Stimulated activated CD4-positive, alpha-beta T cell treated with anti-CD3 and anti-CD28 coated beads, Interleukin-4, amount 100 ng/mL, for 24 hours (primary cell): ENCODE results near the gene JAKMIP2.
"Not testable (repeated sequence)": the region's sequence is repeated elsewhere in the genome, so short reads cannot be mapped to it uniquely, and the experiment has no call there.

ENCODE experiments used
- DNase-seq: peaks from one replicate; pipeline ENCODE4 v3.0.0-alpha.2; 2020

JAKMIP2 gene

DNA sequence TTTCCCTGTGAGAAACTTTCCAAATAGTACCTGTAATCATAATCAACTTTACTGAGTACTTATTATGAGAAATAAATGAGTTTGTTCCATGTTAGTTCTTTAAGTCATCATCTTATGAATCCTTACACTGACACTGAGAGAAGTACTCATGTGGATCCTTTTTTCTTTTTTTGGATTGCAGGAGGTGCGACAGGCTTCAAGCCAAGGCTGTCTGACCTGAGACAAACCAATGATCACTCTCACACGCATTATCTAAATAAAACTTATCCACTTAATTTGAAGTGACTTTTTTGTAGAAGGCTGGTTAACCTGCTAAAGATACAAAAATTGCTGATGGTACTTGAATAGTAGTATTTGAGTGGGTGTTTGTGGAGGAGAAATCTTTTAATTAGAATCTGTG is 39.5 kb downstream of the JAKMIP2 start:
- DNase-seq = no peak

DNA sequence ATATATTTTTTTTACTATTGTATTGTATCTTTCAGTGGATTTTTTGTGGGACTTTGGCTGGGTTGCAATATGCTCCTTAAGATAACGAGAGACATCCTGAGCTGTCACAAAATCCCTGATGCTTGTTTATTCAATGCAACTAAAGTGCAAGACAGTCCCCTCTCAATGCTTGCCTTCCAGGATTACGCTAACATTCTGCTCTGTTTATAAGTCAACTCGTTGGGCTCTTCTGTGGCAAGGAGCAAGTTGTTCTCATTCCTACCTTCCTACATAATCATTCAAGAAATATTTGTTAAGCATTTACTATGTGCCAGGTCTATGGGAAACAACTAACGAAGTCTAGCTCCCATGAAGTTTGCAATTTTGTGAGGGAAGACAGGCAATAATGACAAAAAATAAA is 40.4 kb downstream of the JAKMIP2 start:
- no peak for DNase-seq

DNA sequence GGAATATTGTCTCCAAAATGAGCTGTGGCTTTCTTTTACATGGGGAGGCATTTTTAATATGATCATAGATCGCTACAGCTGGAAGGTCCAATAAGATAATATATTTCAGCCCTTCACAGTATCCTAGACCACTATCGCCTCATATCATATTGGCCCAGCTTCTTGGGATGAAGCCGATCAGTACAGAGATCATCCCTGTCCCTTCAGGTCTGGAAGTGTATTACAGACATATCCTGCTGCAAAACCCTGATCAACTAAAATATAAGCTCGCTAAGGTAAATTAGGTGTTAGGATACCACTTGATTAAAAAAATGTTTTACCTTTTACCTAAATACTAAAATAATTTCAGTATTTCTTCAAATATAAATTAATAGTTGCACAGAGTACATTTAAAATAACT is 41.7 kb downstream of the JAKMIP2 start:
- no peak for DNase-seq

DNA sequence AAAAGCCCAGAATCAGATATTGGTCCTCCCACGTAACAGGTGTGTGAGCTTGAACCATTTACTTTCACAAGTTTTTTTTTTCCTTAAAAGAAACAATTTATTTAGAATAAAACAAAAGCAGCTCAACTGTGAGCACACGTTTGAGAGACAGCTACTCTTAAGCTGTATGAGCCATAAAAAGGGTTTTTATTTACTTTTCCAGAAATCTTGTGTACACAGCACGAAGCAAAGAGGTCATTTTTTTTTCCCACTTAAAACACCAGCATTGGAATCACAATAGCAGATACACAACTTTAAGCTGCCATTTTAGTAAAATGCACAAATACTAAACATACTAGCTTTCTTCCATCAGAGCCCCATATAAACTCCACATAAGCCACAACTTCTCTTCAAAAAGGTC is 44.6 kb downstream of the JAKMIP2 start:
- no peak for DNase-seq

DNA sequence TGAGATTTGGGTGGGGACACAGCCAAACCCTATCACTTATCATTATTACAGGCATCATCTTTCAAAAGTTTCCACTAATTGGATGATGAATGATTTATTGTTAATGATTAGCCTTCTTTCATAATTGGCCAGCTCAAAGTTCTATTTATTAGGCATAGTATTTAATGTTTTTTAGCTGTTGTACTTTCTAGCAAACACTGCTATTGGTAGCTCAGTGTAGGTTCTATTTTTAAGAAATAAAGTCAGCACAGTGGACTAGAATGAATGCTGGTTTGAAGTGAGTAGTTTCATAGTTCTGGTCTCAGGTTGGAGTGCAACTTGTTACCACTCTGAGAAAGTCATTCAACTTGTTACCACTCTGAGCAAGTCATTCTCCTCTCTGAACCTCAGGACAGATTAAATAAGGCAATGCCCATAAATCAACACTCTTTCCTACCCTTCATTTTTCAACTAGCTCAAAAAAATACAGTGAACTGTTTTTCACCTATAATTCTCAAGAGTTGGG is 46.9 kb downstream of the JAKMIP2 start:
- no peak for DNase-seq

DNA sequence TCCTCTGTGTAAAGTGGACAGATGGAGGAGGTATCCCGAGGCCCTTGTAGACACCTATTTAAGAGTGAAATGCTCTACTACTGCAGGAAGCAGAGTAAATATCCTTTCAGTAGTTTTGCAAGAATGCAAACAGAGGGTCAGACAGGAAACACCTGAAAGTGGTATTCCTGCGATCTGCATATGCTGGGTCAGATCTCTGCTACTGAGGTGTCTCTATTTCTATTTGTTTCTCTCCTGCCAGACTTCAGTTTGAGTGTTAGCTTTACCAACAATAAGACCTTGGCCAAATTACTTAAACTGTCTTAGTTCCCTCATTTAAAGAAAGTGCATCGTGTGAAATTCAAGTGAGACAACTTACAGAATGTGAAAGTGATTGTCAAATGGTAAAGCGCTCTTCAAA is 47.6 kb downstream of the JAKMIP2 start:
- no peak for DNase-seq

DNA sequence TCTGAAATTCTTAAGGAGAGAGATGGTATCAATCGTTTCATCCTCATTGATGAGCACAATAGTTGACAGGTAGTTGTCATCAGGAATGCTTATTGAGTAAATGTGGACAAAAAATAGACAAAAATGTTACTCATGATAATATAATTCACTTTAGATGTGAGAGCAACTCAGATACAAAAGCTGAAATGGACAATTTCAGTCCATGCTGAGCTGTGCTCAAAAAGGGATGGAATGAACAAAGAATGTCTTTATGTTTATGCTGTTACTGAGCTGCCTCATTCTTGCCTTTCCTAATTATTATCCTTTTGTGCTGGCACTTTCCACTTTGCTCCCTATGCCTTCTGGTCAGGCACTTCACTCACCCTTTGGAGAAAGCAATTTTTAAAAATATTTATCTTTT is 49.5 kb downstream of the JAKMIP2 start:
- no peak for DNase-seq

DNA sequence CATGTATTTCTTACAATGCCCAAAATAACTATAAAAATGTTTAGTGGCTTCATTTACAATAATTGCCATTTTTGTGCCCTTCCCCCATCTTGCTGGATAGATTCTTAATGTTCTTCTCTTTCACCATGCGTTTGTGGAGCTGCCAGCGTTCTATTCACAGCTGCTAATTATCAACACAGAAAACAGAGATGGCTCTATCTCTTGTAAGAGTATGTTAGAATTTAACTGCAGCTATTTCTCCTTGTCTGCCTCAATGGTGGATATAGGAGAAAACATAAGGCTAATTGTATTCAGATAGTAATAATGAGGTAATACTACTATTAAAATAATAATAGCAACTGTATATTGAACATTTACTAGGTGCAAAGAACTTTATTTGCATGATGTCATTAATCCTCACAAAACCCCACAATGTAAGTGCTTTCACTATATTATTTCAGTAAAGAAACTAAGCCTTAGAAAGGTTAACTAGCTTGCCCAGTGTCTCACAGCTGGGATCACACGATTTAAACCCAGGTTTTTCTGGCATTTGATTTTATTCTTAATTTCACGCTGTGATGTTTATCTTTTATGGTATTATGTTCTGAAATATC is 50.1 kb downstream of the JAKMIP2 start:
- DNase-seq = no peak

DNA sequence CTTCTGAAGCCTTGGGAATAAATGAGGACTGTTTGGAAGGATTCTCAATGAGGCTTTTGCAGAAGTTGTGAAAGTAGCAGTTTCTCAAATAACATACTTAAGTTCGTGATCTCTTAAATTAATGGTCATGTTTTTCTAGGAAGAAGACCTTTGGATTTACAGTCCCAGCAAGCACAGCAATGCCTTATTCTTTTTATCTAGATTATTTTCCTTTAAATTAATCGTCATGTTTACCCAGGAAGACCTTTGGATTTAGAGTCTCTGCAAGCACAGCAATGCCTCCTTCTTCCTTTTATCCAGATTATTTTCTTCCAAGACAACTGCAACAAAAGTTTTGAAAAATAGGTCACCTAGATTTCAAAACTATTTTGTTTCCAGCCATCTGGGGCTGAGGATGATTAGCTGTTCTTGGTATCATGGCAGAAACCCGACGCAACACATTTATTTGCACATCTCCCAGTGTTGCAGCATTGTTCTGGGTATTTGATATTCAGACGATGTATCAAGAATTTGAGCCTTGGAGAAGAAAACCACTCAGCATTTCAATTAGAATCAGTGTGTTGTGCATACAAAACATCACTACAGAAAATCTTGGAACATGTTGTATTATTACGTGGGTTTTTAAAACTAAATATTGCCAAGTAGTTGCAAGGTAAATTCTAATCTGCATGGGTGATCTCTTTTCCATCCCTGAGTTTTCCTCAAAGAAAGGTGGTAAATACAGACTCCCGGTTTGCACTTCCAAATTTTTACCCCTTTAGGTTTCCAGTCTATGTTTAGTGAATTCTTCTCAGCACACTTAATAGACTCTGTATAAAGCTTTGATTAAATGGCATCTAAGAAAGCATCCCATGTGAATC is 50.9 kb downstream of the JAKMIP2 start:
- DNase-seq = no peak

DNA sequence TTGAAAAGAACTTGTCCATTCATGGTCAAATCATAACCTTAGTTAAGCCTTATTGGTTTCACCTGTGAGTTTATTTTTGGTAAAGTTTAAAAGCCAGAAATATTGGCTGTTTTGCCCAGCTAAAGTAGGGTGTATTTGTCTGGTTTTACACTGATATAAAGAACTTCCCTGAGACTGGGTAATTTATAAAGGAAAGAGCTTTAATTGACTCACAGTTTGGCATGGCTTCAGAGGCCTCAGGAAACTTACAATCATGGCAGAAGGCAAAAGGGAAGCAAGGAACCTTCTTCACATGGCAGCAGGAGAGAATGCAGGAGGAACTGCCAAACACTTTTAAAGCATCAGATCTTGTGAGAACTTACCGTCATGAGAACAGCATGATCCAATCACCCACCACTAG is 55.3 kb downstream of the JAKMIP2 start:
- no peak for DNase-seq

DNA sequence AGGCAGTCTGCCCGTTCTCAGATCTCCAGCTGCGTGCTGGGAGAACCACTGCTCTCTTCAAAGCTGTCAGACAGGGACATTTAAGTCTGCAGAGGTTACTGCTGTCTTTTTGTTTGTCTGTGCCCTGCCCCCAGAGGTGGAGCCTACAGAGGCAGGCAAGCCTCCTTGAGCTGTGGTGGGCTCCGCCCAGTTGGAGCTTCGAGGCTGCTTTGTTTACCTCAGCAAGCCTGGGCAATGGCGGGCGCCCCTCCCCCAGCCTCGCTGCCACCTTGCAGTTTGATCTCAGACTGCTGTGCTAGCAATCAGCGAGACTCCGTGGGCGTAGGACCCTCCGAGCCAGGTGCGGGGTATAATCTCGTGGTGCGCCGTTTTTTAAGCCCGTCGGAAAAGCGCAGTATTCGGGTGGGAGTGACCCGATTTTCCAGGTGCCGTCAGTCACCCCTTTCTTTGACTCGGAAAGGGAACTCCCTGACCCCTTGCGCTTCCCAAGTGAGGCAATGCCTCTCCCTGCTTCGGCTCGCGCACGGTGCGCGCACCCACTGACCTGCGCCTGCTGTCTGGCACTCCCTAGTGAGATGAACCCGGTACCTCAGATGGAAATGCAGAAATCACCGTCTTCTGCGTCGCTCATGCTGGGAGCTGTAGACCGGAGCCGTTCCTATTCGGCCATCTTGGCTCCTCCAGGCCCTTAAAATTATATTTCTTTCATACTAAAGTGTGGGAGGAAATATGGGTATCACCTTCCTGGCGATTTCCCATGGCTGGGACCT is 61.2 kb downstream of the JAKMIP2 start:
- not testable (repeated sequence) for DNase-seq

DNA sequence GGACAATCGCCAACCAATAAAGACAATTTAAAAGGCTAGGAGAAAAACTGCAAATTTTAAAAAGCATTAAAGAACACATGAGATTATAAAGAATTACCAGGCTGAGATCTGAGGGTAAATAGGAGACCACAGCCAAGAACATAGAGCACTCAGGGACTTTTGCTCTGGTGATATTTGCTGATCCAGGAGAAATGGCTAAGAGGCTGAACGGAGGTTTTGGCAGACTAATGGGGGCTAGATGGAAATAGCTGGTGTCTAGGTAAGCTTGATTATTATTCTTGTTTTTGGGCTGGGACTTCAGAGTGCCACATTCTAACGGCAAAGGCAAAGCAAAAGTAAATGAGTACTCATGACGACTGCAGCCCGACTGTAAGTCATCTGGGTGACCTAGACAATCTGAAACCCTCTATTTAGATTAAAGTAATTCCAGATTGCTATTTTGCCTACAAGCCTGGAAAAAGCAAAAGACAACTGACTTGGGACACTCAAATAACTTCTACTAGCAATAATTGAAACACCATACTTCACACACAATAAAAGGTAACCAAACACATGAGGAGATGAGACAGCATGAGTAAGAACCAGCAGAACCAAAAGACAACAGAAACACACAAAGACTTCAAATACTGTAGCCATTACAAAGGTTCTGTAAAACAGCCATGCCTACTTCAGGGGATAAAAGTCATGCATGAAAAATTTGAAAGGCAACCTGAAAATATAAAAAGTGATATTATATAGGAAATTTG is 68.8 kb downstream of the JAKMIP2 start:
- DNase-seq = no peak

DNA sequence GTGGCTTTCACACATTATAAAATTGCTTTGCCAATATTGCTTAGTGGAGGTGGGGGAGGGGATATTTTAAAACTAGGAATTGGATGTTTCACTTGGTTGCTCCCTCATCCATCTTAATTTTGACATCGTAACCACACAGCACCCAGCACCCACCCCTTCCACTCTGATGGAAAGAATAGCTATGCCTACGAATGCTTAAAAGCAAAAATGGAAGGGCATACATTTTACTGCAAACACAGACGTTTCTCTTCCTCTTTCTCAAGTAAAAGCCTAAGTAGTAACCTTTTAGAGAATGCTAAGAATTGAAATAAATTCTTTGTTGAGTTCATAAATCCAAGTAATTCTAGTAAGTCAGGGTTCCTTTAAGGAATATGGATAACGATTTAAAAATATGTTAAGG is 69.9 kb downstream of the JAKMIP2 start:
- no peak for DNase-seq

DNA sequence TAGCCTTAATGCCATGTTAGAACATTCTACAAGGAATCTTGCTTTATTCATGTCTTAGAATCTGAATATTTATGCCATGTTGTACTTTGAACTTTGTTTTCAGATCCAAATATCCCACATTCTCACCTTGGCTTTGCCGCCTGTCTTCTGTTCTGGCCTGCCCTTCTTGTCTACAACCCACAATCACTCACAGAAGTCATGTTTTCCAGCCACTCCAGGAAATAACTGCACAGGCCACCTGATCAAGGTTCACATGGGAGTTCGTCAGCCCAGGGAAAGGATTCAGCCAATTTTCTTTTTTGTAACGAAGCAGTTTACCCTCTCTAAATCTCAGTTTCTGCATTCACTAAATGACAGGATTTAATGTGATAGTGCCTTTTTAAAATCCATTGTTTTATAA is 70.5 kb downstream of the JAKMIP2 start:
- no peak for DNase-seq

DNA sequence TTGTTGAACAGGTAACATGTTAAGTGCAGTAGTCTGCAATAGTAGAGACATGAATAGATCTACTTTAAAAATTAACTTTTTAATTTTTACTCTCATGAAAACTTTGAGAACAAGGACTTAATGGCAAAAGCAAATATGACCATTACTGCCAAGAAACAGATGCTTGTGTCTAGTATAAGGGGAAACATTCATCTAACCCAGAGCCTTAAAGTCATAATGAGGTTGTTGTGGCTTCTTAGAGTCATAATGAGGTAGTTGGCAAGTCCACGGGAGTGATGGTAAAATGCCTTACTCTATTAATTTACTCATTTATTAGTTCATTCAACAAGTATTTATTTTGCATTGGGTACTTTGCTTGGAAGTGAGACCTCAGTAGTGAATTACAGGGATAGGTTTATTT is 71.5 kb downstream of the JAKMIP2 start:
- no peak for DNase-seq

DNA sequence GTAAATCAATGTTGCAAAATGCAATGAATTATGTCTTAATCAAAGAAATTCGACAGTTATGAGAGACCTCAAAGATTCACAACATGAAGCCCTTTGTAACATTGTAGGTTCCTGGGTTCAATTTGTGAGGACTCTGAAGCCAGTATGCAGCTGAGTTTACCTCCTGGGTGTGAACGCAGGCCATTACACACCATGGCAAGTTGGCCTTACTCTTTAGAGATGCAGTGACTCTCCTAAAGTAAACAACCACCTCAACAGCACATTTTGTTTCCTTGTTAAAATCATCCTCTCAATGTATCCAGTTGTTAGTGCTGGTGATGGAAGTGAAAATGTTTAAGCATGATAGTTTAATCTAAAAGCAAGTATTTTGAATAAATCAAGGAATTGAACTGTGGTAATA is 73.8 kb downstream of the JAKMIP2 start:
- DNase-seq = no peak

DNA sequence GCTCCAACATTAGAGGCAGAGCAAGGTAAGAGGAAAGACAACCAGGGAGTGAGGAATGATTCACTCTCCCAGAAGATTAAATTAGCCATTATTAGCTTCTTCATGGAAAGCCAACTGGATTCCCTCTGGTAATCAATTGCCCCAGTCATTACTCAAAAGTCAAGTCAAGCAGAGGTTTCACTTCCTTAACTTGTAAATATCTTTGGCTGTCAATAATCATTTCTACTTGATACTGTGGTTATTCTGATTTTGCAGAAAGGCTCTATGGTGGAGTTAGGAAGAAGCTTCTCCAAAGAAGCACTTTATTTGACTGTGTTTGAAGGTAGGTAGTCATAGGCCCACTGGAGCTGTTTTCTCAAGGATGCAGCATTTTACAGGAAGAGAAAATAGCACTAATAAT is 78.0 kb downstream of the JAKMIP2 start:
- DNase-seq = no peak

DNA sequence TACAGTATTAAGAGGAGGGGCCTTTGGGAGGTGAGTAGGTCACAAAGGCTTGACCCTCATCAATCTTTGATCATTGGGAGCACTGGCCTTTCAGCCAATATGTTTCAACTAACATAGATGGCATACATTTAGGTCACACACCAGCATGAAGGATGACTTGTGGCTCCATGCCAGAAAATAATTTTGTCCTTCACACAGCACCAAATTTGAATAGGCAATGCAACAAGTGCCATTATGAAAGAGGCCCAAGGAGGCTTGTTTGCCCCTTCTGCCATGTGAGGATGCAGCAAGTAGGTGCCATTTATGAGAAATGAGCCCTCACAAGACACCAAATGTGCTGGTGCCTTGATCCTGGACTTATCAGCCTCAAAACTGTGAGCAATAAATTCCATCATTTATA is 81.1 kb downstream of the JAKMIP2 start:
- no peak for DNase-seq

DNA sequence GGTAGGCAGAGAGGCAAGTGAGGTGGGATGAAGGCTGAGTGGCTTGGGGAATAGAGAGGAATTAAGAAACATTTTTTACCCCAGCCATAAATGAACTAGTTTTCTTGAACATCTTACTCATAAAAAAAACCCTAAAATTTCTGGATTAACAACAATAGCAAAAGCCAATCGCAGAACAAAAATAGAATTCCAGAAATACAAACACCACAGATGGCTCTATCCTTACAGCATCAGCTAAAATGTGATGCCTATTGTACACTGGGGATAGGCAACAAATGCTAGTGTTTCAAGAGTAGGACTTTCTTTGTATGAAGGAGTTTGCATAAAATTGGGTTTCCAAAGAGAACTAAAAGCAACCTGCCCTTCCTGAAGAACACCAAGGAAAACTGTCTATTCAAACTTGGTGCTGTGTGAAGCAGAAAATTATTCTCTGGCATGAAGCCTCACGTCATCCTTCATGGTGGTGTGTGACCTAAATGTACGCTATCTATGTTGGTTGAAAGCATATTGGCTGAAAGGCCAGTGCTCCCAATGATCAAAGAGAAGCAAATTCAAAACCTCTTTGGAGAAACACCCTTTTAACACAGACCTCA is 82.9 kb downstream of the JAKMIP2 start:
- no peak for DNase-seq

DNA sequence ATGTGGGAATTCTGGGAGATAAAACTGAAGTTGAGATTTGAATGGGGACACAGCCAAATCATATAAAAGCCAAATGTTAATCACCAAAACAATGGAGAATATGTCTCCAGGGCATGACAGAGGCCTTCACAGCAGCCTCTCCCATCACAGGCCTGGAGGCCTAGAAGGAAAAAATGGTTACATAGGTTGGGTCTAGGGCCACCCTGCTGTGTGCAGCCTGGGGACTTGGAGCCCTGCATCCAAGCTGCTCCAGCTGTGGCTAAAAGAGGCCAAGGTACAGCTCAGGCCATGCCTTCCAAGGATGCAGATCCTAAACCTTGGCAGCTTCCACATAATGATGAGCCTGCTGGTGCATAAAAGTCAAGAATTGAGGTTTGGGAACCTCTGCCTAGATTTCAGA is 85.1 kb downstream of the JAKMIP2 start:
- no peak for DNase-seq

DNA sequence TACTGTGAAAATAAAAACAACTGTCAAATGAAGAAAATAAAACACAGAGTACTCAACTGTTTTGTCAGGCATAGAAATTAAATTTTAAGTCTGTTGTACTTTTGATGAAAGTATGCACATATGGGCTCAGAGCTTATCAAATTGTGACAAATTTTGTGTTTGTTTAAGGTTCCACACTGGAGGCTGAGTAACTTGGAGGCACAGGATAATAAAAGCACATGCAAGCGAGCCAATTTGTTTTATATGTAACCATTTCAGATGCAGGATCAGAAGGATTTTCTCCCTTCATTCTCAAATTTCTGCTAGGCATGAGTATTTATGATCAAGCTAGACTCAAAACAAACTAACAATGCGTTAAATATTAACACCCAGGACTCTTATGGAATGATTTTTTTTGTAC is 87.8 kb downstream of the JAKMIP2 start:
- no peak for DNase-seq

DNA sequence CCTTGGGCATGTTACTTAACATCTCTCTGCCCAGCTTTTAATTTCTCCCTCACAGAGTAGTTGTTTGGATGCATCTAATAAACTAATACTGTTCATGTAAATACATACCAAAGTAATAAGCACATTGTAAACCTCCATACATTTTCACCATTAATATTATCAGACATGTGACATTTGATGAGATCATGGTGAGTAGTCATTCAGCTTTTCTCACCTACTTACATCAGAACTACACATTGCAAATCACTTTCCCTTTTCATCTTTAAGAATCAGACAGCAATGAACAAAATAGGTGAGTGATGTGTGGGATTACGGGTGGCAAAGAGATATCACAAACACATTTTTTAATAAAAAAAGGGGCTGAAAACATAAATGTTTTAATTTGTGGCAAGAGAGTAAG is 89.3 kb downstream of the JAKMIP2 start:
- DNase-seq = no peak

DNA sequence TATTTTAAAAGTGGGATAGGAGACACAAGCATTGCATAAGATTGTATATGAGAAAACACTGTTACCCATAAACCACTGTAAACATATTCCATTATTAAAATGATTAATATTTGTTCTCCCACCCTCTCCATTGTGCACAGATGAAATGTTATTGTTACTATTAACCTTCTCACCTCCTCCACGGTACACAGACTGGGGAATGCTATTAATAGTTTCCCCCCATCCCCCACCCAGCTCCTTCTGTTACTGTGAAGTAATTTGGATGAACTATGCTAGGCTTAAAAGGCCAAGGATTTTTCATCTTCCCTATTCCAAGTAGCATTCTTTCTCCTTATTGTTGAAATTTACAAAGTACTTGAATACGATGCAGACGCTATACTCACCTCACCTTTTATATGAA is 91.4 kb downstream of the JAKMIP2 start:
- DNase-seq = no peak
